Coronary artery (tissue), 2 donors: ENCODE data around the gene ATP1A3.
"Not testable (repeated sequence)": the region's sequence is repeated elsewhere in the genome, so short reads cannot be mapped to it uniquely, and the experiment has no call there.

Experiments used
- DNase-seq: peaks from one replicate; pipeline ENCODE4 v3.0.0-alpha.2; 2017; ENCODE audit warnings: low spot score
- H3K27ac ChIP-seq, 2 donors: fragments of 200-600 bp; sonication (generic); one replicate each; pipeline ENCODE4 v1.5.1; 2016 to 2019
- H3K4me3 ChIP-seq: fragments of 200-600 bp; sonication (generic); 2 replicates; pipeline ENCODE4 v1.5.1; 2016; ENCODE audit warnings: mild to moderate bottlenecking, moderate library complexity
- CTCF ChIP-seq: fragments of 200-600 bp; sonication (generic); IDR thresholded peaks from one replicate; pipeline ENCODE4 v1.5.1; 2019; ENCODE audit warnings: antibody characterized with exemption

Gene ATP1A3

GRCh38 chr19:41997851-41998229 is 3.8 kb upstream of the ATP1A3 start:
- TF ChIP-seq CTCF = no peak
- no peak overlapping the region for H3K27ac ChIP-seq
- DNase-seq = no peak
- H3K4me3 ChIP-seq = no peak overlapping the region

GRCh38 chr19:41997121-41997850 is 3.3 kb upstream of the ATP1A3 start:
- TF ChIP-seq CTCF = no peak
- H3K27ac ChIP-seq = no peak overlapping the region
- H3K4me3 ChIP-seq = no peak overlapping the region
- peak; percentile 58 for DNase-seq

- DNase-seq = no peak
- Histone ChIP-seq H3K4me3 (no peak overlapping the region), H3K27ac (no peak overlapping the region)
- no peak for TF ChIP-seq CTCF
Measured at GRCh38 chr19:41995959-41996797, 2.1 kb upstream of the ATP1A3 start.

GRCh38 chr19:41994994-41995958 is 1.2 kb upstream of the ATP1A3 start:
- H3K27ac ChIP-seq = no peak overlapping the region
- TF ChIP-seq CTCF = no peak

GRCh38 chr19:41994521-41994971 is 516 bp upstream of the ATP1A3 start:
- H3K4me3 ChIP-seq = peak overlapping the region; percentile 67
- no peak for TF ChIP-seq CTCF
- H3K27ac ChIP-seq = no peak overlapping the region
- DNase-seq = no peak

More at GRCh38 chr19:41994994-41995958, 1.2 kb upstream of the ATP1A3 start:
- DNase-seq = no peak
- H3K4me3 ChIP-seq = no peak overlapping the region

- not testable (repeated sequence) for H3K27ac ChIP-seq, DNase-seq, H3K4me3 ChIP-seq
Measured at GRCh38 chr19:41991925-41992569, 2.0 kb downstream of the ATP1A3 start.
